Natural killer cell (primary cell): ENCODE measurements around the gene CAPN1. TPM values are rescaled to one million over a fixed set of nuclear protein-coding genes. Genes with fewer than 3 reads are reported as not detected.

Experiments used
- ATAC-seq, 3 donors: fragments of 150-1000 bp in 2 of 3; fragments of 200-7000 bp in 1 of 3; cut with Tn5 transposase; 1 replicate in 1 of 3; 2 replicates in 2 of 3; pipeline ENCODE4 v1.10.0; 2021; ENCODE audit warnings: mild to moderate bottlenecking in 2 of 3, moderate library complexity in 2 of 3
- DNase-seq, 2 donors: peaks; one replicate each; pipeline versions ENCODE4 v3.0.0 to v3.0.0-alpha.2; 2013 to 2021; ENCODE audit warnings: mixed read lengths in 1 of 2
- H3K27ac ChIP-seq: one replicate; pipeline ENCODE4 v1.5.1; 2013; ENCODE audit warnings: mild to moderate bottlenecking, low read length
- H3K27me3 ChIP-seq: one replicate; pipeline ENCODE4 v1.6.1; 2013; ENCODE audit warnings: low read length; ENCODE audit not compliant: control insufficient read depth, insufficient read depth
- H3K36me3 ChIP-seq: one replicate; pipeline ENCODE4 v1.6.1; 2013; ENCODE audit warnings: low read length; ENCODE audit not compliant: control insufficient read depth, insufficient read depth
- H3K4me1 ChIP-seq: one replicate; pipeline ENCODE4 v1.6.1; 2013; ENCODE audit warnings: low read length; ENCODE audit not compliant: control insufficient read depth, insufficient read depth
- H3K4me3 ChIP-seq: one replicate; pipeline ENCODE4 v1.5.1; 2013; ENCODE audit warnings: low read length
- H3K9me3 ChIP-seq: one replicate; pipeline ENCODE4 v1.6.1; 2013; ENCODE audit warnings: low read length; ENCODE audit not compliant: control insufficient read depth, insufficient read depth
- H3K27ac Mint-ChIP-seq, 2 donors: one replicate each; pipeline ENCODE4 v1.8.0; 2022; ENCODE audit warnings: mild to moderate bottlenecking in 2 of 2, mixed read lengths in 2 of 2, moderate library complexity in 1 of 2
- H3K27me3 Mint-ChIP-seq, 2 donors: one replicate each; pipeline ENCODE4 v1.8.0; 2022; ENCODE audit warnings: low read depth in 2 of 2, mixed read lengths in 2 of 2
- H3K36me3 Mint-ChIP-seq: one replicate; pipeline ENCODE4 v1.8.0; 2022; ENCODE audit warnings: mixed read lengths
- H3K4me1 Mint-ChIP-seq, 2 donors: one replicate each; pipeline ENCODE4 v1.8.0; 2022; ENCODE audit warnings: mixed read lengths in 2 of 2
- H3K4me3 Mint-ChIP-seq: one replicate; pipeline ENCODE4 v1.8.0; 2022; ENCODE audit warnings: mild to moderate bottlenecking, moderate library complexity, mixed read lengths
- H3K9me3 Mint-ChIP-seq, 2 donors: one replicate each; pipeline ENCODE4 v1.8.0; 2022; ENCODE audit warnings: mixed read lengths in 2 of 2
- WGBS: methylation state at CpG from one replicate; pipeline ENCODE4 v1.1.7; 2013; ENCODE audit warnings: missing lambda C conversion rate; ENCODE audit not compliant: insufficient coverage; 5-methylcytosine and 5-hydroxymethylcytosine counted together
- intact Hi-C: fragments of 100-400 bp; cut with micrococcal nuclease; formaldehyde crosslinking; loops from one replicate; pipeline ENCODE4 v1.14.2; 2022
- total RNA-seq, 4 donors: library from RNA; stranded (reverse); fragments of 120-200 nt in 1 of 4; gene quantifications; one replicate each; pipeline versions ENCODE4 v1.2.3 to v1.2.4, GENCODE V29; 2013 to 2022
- TF ChIP-seq, protein P1 (sequence below): fragments of 200-600 bp; IDR thresholded peaks from one replicate; pipeline ENCODE4 v1.8.0; 2022; ENCODE audit warnings: antibody characterized with exemption

Gene CAPN1
- total RNA-seq, 3 donors from 2014 or later (not counting 1 experiment from before 2014, with no cell fraction given): 211 to 256 (median 229) TPM

DNA sequence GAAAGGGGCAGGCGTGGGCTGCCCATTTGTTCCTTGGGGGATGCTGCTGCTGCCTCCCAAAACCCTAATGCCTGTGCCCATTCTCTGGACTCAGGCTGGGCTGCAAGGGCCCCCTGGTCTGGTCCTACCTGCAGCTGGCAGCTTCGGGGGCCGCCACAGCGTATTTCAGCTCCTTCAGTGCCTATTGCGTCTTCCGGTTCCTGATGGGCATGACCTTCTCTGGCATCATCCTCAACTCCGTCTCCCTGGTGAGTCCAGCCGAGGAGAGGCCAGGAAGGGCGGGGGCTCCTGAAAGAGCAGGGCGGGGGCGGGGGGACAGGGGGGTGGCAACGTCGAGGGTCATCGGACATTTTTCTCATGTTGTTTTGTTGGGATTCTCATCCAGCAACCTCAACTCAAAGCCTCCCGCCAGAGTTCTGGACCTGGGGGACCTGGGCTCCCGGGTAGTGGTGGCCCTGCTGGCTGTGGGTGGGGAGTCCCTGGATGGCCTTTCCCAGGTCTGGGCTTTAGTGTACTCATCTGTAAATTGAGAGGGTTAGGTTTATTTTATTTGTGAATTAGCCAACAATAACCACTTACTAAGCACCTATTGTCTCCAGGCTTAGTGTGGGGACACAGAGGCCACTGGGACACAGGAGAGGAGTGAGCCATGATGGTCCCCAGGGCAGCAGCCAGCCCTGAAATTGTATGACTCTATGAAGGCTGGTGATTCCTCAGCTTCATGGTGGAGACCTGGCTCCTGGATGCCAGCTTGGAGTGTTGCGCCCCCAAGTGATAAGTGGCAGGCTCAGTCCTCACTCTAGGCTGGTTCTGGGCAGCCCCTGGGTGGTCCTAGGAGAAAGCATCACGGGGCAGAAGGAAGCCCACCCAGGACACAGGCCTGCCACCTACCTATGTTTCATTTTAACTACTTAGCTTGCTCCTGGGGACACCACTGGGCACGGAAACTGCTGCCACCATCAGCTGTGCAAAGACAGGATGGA lies 36.0 kb downstream of the CAPN1 start:
- DNase-seq (no peak), ATAC-seq (no peak)
- Mint-ChIP-seq H3K9me3 (no peaks in the 10 kb centered on the region), H3K27me3 (peaks cover 0 to 17% of the 10 kb centered on the region in 2 donors), H3K4me3 (no peak overlapping the region), H3K27ac (no peak overlapping the region), H3K4me1 (peaks cover 18 to 39% of the 10 kb centered on the region in 2 donors), H3K36me3 (no peaks in the 10 kb centered on the region)
- no peaks in the 10 kb centered on the region for H3K27me3 ChIP-seq
- H3K4me3 ChIP-seq: no peak overlapping the region
- 90% methylated on average over 18 of the region's 19 CpGs for WGBS
- H3K4me1 ChIP-seq: peaks cover 36% of the 10 kb centered on the region
- intact Hi-C loops: loop anchor here (10.0 kb wide), 1 partner anchor 287 kb away; no protein-coding TSS in a partner anchor
- no peaks in the 10 kb centered on the region for H3K9me3 ChIP-seq
- H3K27ac ChIP-seq: no peak overlapping the region
- no peaks in the 10 kb centered on the region for H3K36me3 ChIP-seq
- TF ChIP-seq, protein P1, sequence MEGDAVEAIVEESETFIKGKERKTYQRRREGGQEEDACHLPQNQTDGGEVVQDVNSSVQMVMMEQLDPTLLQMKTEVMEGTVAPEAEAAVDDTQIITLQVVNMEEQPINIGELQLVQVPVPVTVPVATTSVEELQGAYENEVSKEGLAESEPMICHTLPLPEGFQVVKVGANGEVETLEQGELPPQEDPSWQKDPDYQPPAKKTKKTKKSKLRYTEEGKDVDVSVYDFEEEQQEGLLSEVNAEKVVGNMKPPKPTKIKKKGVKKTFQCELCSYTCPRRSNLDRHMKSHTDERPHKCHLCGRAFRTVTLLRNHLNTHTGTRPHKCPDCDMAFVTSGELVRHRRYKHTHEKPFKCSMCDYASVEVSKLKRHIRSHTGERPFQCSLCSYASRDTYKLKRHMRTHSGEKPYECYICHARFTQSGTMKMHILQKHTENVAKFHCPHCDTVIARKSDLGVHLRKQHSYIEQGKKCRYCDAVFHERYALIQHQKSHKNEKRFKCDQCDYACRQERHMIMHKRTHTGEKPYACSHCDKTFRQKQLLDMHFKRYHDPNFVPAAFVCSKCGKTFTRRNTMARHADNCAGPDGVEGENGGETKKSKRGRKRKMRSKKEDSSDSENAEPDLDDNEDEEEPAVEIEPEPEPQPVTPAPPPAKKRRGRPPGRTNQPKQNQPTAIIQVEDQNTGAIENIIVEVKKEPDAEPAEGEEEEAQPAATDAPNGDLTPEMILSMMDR: no peak

DNA sequence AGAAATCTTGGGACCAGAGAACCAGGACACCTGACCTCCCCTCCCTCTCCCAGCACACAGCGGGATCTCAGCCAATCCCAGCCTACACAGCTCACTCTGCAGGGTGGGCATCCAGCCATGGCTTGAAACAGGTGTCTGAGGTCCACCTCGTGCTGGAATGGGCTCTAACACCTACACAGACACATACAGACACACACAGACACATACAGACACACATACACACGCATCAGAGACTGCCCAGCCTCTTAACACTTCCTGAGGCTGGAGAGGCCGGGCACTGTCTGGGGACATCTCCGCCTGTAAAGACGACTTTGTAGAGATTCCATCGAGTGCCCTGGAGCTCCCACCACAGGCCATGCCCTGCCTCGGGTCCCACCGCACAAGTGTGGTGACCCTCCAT lies 36.7 kb downstream of the CAPN1 start:
- H3K4me1 ChIP-seq: peaks cover 29% of the 10 kb centered on the region
- ATAC-seq: no peak
- H3K27ac ChIP-seq: no peak overlapping the region
- TF ChIP-seq, protein P1: no peak
- Mint-ChIP-seq H3K4me1 (peaks cover 10 to 32% of the 10 kb centered on the region in 2 donors), H3K9me3 (no peaks in the 10 kb centered on the region), H3K27ac (no peak overlapping the region), H3K27me3 (peaks cover 0 to 19% of the 10 kb centered on the region in 2 donors), H3K36me3 (no peaks in the 10 kb centered on the region), H3K4me3 (no peak overlapping the region)
- no peak for DNase-seq
- no peak overlapping the region for H3K4me3 ChIP-seq
- H3K36me3 ChIP-seq: no peaks in the 10 kb centered on the region
- H3K9me3 ChIP-seq: no peaks in the 10 kb centered on the region
- 90% methylated on average over 9 of the region's 9 CpGs for WGBS
- intact Hi-C loops: loop anchor here (10.0 kb wide), 1 partner anchor 286 kb away; no protein-coding TSS in a partner anchor
- H3K27me3 ChIP-seq: no peaks in the 10 kb centered on the region

DNA sequence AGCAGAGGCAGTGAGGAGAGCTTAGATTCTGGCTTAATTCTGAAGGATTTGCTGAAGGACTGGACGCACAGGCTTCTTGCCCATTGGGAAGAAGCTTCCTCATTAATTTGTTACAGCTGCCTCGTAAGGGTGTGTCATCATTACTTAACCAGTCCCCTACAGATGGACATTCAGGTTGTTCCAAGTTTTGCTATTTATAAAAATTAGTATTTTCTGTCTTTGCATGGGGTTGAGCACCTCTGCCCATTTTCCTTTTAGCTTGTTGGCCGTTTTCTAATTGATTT lies 38.1 kb downstream of the CAPN1 start:
- 83% methylated on average over 2 of the region's 3 CpGs for WGBS

More for the DNA sequence above, 38.1 kb downstream of the CAPN1 start:
- ATAC-seq (no peak), DNase-seq (no peak)
- H3K27ac Mint-ChIP-seq: no peak overlapping the region
- H3K36me3 Mint-ChIP-seq: no peaks in the 10 kb centered on the region
- Histone ChIP-seq H3K27ac (no peak overlapping the region), H3K36me3 (no peaks in the 10 kb centered on the region), H3K9me3 (no peaks in the 10 kb centered on the region), H3K27me3 (no peaks in the 10 kb centered on the region), H3K4me3 (no peak overlapping the region), H3K4me1 (peaks cover 14% of the 10 kb centered on the region)
- TF ChIP-seq, protein P1: no peak
- H3K9me3 Mint-ChIP-seq: no peaks in the 10 kb centered on the region
- peaks cover 4 to 20% of the 10 kb centered on the region in 2 donors for H3K27me3 Mint-ChIP-seq
- H3K4me1 Mint-ChIP-seq: peaks cover under 1 to 18% of the 10 kb centered on the region in 2 donors
- intact Hi-C loops: loop anchor here (10.0 kb wide), 1 partner anchor 285 kb away; no protein-coding TSS in a partner anchor
- no peak overlapping the region for H3K4me3 Mint-ChIP-seq
